ENCODE measurements around the gene CTNNA1. TPM values are rescaled to one million over a fixed set of nuclear protein-coding genes. Genes with fewer than 3 reads are reported as not detected.

The CTNNA1 gene
- total and polyA plus RNA-seq, 9 of the 15 experiments (the other 6 are each of a cell fraction or from before 2014, with no cell fraction given) = 29.6 to 117 (median 89.1) TPM

DNA sequence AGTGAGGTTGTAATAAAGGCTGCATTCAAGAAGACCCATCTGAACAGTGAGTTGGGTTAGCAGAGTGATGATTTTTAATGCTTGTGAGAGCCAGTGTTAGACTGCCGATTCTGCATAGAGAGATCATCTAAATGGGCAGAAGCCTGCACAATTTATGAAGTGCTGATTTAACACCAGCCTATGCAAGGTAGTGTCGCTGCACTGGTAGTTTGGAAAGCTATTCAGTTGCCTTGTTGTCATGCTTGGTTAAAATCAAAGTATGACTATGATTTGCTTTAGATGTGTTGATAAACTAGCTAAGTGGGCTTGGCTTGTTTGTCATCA is 122.3 kb downstream of the CTNNA1 start:
- Histone ChIP-seq H3K27ac (ENCODE audit: extremely low read depth, low read depth, low read length) (no peak overlapping the region), H3K9me1 (ENCODE audit: control insufficient read depth, insufficient read depth, low read length) (no peaks in the 10 kb centered on the region), H3K4me2 (ENCODE audit: insufficient read depth, low read length) (no peak overlapping the region), H2AFZ (ENCODE audit: low read depth, low read length) (no peak overlapping the region), H3K36me3 (ENCODE audit: control insufficient read depth, insufficient read depth, low read length) (no peaks in the 10 kb centered on the region), H3K27me3 (ENCODE audit: control insufficient read depth in 2 of 2, insufficient read depth in 2 of 2, low read length in 2 of 2) (no peaks in the 10 kb centered on the region), H3K4me1 (replicated peaks in 1 of 2; ENCODE audit: control insufficient read depth in 2 of 2, insufficient read depth in 2 of 2, low read length in 2 of 2) (no peaks in the 10 kb centered on the region; a peak in 1 of 5 replicates), H3K9ac (ENCODE audit: insufficient read depth in 1 of 2, low read depth in 2 of 2, low read length in 2 of 2) (no peak overlapping the region), H3K4me3 (no peak overlapping the region), H4K20me1 (replicated peaks; ENCODE audit: control insufficient read depth, insufficient read depth, low read length) (peaks cover 14% of the 10 kb centered on the region; the same call in 1 of the 2 replicates), H3K79me2 (ENCODE audit: control insufficient read depth, insufficient read depth, low read length) (peaks cover 2% of the 10 kb centered on the region; the same call in 1 of the 3 replicates), H3K9me3 (replicated peaks; ENCODE audit: control insufficient read depth, insufficient read depth, low read depth, low read length) (no peaks in the 10 kb centered on the region)
- CTCF ChIA-PET (ENCODE audit: low intra/inter-chr PET ratio) = no interaction called here
- in situ Hi-C loops (cut with MboI) = no loop called here
- POLR2A ChIA-PET = no interaction called here
- FAIRE-seq (no peak), ATAC-seq (no peak), DNase-seq (ENCODE audit: extremely low read depth in 1 of 4, low spot score in 3 of 4) (no peak)
- intact Hi-C loops (cut with micrococcal nuclease) = no loop called here
- WGBS (ENCODE audit: insufficient coverage, low coverage, missing lambda C conversion rate) = 68% methylated on average over 2 of the region's 2 CpGs
- BruUV-seq (replicated peaks) = no TSS peak
- no peak for TF ChIP-seq SAP30 (IDR thresholded peaks at IDR 0.05; ENCODE audit: borderline replicate concordance, insufficient read depth, low read depth, low read length, poor library complexity, severe bottlenecking)
- no peak for TF ChIP-seq TGIF2 (CRISPR knock-in tag; IDR thresholded peaks at IDR 0.05)
- TF ChIP-seq ZNF384 (IDR thresholded peaks at IDR 0.05; ENCODE audit: low read depth, low read length) = no peak
- TF ChIP-seq PTTG1 (tag; IDR thresholded peaks at IDR 0.05; ENCODE audit: low read depth) = no peak
- no peak for TF ChIP-seq ESRRB (CRISPR knock-in tag; IDR thresholded peaks at IDR 0.05; ENCODE audit: borderline replicate concordance)
- no peak for TF ChIP-seq ZNF175 (CRISPR knock-in tag; IDR thresholded peaks at IDR 0.05; ENCODE audit: low read depth)
- no peak for TF ChIP-seq ZBTB17 (CRISPR knock-in tag; IDR thresholded peaks at IDR 0.05)
- no peak for TF ChIP-seq FIP1L1 (IDR thresholded peaks at IDR 0.05; ENCODE audit: low read depth, low read length, poor library complexity, severe bottlenecking)
- TF ChIP-seq ZNF324 (CRISPR knock-in tag; IDR thresholded peaks at IDR 0.05) = no peak
- TF ChIP-seq NEUROD1 (IDR thresholded peaks at IDR 0.05; ENCODE audit: borderline replicate concordance, low read depth, low read length, partially characterized antibody) = no peak
- TF ChIP-seq SNAPC5 (CRISPR knock-in tag; IDR thresholded peaks at IDR 0.05) = no peak
- TF ChIP-seq ZNF431 (CRISPR knock-in tag; IDR thresholded peaks at IDR 0.05) = no peak
- no peak for TF ChIP-seq RREB1 (CRISPR knock-in tag; IDR thresholded peaks at IDR 0.05)

Data from K562 (cell line).